ENCODE data around the gene OGG1. TPM values are rescaled to one million over a fixed set of nuclear protein-coding genes. Genes with fewer than 3 reads are reported as not detected.
A peak's percentile ranks its signal among the peaks of the same experiment; 100 is the strongest.

OGG1 gene
- total RNA-seq, 1 donor from 2014 or later, result 9.6 TPM

GRCh38 chr3:9727743-9728142 lies 22.0 kb upstream of the OGG1 start:
- no peak for ATAC-seq

DNA sequence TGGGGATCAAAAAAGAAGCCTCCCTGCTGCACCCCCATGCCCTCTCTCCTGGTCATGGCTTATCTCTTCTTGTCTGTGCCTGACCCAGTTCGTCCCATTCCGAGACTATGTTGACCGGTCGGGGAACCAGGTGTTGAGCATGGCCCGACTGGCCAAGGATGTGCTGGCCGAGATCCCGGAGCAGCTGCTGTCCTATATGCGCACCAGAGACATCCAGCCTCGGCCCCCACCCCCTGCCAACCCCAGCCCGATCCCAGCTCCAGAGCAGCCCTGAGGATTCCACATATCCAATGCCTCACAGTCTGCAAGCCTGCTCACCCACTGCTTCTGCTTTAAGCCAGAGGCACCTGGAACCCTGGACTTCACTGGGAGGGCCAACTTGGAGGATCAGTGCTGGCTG lies 20.3 kb upstream of the OGG1 start:
- ATAC-seq, result no peak

DNA sequence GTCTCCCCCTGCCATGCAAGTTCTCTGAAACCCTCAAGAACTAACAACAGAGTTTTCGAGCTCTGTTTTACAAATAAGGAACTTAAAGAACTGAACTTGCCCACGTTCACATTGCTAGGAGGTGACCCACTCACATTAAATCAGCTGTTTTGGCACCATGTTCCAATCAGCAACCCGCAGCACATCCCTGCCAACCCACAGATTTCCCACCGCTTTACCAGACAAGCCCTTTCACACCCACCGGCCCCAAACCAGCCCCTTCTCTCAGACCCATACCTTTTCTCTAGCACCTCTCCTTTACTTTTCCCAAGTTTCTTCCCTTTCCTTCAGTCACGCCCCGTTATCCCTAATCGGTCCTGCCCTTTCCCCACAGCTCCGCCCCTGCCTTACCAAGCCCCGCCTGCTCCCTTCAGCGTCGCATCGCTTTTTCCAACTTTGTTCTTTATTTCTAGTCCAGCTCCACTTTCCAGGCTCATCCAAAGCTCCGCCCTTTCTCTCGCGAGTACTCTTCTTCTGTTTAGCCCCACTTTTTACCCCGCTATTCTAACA lies 19.0 kb upstream of the OGG1 start:
- ATAC-seq, result peak; percentile 32

- peak; percentile 99 for ATAC-seq
Observed at GRCh38 chr3:9731206-9732079, 18.3 kb upstream of the OGG1 start, which contains the start of gene BRPF1. Gene BRPF1 (plus strand): TSS chr3:9731735. CDS start chr3:9734141, 2,406 bp downstream.

DNA sequence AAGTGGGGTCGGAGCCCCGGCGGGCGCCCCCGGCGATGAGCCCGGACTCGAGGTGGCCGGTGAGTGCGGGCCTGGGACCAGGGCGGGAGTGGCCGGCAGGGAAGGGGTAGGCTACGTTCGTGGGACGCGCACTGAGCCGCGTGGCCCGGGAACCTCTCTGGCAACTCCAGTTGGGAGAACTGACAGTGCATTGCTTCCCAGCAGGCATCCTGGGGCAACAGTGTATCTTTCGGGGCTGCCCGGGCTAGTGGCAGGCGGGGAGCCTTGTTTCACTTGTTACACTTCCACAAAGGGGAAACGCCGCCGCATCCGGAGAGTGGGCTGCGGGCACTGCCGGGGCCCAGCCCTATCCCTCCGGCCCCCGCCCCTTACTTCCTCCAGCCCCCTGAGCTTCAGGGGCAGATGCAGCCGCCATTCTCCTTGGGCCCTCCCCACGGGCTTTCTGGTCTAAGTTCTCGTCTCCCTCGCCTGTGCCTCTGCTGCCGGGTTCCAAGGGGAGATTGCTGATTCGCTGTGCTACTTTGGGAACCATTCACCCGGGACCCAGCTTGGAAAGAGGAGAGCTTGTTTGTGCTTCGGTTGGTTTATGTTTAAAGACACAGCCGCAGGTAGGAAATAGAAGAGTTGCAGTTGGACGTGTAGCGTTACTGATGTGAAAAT lies 17.5 kb upstream of the OGG1 start:
- ATAC-seq, result peak; percentile 15

DNA sequence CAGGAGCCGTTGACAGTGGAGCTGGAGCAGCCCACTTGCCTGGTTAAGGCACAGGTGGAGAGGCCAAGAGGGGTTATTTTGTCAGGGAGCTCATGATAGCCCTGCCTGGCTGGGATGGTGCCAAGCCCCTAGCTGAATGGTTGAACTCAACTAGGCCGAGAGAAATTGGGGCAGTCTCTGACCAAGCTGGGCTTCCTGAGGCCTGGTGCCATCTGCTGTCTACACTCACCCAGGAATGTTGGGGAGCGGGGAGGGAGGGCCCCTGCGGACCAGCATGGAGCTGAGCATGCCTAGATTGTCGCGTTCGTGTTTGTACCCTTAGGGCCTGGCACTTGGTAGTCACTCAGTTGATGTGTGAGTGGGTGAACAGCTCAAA lies 17.0 kb upstream of the OGG1 start:
- no peak for ATAC-seq

DNA sequence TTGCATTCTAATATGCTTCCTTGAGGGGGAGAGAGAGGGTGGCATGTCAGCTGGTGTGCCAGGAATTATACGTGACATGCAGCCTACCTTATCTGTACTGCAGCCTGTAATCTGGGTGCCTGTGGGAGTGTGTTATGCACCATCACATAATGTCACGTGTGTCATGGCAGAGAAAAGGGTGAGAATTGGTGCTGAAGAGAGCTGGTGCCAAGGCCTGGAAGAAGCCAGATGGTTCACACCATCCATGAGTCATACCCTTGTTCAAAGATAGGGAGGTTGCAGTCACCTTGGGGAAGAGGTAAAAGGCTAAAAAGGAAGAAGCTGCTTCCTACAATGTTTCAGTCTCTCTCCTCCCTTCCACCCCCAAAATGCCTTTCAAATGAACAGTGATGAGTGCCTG lies 12.9 kb upstream of the OGG1 start:
- ATAC-seq, result no peak

DNA sequence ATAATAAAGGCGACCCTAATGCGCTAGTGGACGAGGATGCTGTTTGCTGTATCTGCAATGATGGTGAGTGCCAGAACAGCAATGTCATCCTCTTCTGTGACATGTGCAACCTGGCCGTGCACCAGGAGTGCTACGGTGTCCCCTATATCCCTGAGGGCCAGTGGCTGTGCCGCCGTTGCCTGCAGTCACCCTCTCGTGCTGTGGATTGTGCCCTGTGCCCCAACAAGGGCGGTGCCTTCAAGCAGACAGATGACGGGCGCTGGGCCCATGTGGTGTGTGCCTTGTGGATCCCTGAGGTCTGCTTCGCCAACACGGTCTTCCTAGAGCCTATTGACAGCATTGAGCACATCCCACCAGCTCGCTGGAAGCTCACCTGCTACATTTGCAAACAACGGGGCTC lies 10.6 kb upstream of the OGG1 start:
- ATAC-seq, result no peak

DNA sequence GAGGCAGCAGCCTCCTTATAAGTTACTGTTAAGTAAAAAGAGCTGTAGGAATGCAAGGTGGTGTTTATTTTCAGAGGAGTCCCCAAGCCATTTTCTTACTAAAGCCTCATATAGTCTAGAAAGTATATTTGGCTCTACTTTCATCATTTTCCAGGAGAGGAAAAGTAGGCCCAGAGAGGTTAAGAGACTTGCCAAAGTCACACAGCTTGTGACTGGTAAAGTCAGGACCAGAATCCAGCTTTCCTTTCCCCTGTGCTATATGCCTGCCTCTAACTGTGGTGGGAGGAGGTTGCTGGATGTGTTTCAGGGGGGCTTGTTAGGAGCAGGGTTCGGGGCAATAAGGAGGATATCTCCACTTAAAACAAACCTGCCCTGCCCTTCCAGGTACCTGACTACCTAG lies 7.2 kb upstream of the OGG1 start:
- ATAC-seq, result no peak

DNA sequence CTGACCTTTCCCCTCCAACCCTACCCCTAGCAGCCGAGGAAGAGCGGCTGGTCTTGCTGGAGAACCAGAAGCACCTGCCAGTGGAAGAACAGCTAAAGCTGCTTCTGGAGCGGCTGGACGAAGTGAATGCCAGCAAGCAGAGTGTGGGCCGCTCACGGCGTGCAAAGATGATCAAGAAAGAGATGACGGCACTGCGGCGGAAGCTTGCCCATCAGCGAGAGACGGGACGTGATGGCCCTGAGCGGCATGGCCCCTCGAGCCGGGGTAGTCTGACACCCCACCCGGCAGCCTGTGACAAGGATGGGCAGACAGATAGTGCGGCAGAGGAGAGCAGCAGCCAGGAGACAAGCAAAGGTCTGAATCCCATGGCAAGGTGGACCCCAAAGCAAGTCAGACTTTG lies 6.2 kb upstream of the OGG1 start:
- ATAC-seq, result no peak

DNA sequence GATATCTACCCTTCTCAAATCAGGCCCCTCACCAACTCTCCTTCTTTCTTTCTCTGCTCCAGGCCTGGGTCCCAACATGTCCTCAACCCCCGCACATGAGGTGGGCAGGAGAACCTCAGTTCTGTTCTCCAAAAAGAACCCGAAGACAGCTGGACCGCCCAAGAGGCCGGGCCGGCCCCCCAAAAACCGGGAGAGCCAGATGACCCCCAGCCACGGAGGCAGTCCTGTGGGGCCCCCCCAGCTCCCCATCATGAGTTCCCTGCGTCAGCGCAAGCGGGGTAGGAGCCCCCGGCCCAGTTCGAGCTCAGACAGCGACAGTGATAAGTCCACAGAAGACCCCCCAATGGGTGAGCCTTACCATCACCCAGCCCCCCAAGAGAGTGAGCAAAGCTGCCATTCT lies 5.6 kb upstream of the OGG1 start:
- no peak for ATAC-seq

DNA sequence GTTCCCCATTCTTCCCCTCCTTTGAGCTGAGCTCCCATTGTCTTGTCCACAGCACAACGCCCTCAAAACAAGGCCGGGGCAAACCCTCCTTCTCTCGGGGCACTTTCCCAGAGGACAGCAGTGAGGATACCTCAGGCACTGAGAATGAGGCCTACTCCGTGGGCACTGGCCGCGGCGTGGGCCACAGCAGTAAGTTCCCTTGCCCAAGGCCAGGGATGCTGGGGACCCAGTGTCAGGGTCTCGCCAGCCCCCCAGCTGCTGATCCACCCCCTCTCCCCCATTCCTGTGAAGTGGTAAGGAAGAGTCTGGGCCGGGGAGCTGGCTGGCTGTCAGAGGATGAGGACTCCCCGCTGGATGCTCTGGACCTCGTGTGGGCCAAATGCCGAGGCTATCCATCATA lies 4.2 kb upstream of the OGG1 start:
- no peak for ATAC-seq

- no peak for ATAC-seq
Observed at GRCh38 chr3:9746330-9746729, 3.4 kb upstream of the OGG1 start.

DNA sequence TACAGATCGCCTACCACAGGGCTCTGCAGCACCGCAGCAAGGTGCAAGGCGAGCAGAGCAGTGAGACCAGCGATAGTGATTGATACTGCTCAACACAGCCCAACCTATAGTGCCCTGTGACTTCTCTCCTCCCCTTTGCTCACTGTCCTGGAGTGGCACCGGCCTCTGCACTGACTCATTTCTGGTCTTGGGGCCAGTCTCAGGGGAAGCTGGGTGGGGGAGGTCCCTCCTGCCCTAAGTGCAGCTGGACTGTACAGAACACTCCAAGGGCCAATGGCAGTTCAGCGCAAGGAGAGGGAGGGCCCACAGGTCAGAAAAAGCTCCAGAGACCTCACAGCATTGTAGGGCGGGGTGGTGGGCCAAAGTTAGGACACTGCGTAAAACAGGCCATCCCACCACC lies 2.5 kb upstream of the OGG1 start:
- no peak for ATAC-seq

- ATAC-seq, result no peak
Observed at GRCh38 chr3:9748031-9748430, 1.7 kb upstream of the OGG1 start.

DNA sequence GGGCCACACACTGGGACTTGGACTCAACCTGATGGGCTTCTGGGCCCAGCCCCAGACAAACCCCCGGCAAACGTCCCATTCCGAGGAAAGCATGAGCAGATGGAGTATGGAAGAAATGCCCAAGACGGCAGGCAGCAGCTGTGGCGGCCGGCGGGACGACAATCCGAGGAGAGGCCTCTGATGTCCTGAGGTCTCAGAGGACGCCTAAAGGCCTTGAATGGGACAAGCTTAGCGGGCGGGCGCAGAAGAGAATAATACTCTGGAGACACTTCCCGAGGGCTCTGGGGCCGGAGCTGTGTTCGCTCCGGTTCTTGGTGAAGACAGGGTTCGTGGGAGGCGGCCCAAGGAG lies 482 bp upstream of the OGG1 start:
- no peak for ATAC-seq

DNA sequence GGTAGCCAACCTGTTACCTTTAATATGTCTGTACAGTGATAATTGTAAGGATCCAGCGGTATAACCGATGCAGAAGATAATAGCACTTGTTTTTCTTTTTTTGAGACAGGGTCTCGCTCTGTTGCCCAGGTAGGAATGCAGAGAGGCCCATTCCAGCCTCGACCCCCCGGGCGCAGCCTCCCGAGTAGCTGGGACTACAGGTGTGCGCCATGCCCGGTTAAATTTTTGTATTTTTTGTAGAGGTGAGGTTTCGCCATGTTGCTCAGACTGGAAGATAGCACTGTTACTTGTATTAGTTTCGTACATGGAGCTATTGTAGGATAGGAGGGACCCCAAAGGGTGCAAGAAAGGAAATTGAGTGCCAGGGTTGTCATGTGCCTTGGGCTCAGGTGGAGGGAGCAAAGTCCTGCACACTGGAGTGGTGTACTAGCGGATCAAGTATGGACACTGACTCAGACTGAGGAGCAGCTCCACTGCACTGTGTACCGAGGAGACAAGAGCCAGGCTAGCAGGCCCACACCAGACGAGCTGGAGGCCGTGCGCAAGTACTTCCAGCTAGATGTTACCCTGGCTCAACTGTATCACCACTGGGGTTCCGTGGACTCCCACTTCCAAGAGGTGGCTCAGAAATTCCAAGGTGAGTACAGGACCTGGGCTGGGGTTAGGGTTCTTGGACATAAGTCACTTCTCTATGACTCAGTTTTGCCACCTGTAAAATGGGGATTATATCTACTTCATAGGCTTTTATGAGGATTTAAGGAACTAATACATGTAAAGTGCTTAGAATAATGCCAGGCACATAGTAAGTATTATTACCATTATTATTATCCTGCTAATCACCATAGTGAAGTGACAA lies 1.0 kb downstream of the OGG1 start:
- ATAC-seq, result peak; percentile 27

- no peak for ATAC-seq
Observed at GRCh38 chr3:9754678-9755077, 4.9 kb downstream of the OGG1 start.

GRCh38 chr3:9757427-9757826 lies 7.7 kb downstream of the OGG1 start:
- no peak for ATAC-seq

- ATAC-seq, result no peak
Observed at GRCh38 chr3:9760779-9761505, 11.2 kb downstream of the OGG1 start.

DNA sequence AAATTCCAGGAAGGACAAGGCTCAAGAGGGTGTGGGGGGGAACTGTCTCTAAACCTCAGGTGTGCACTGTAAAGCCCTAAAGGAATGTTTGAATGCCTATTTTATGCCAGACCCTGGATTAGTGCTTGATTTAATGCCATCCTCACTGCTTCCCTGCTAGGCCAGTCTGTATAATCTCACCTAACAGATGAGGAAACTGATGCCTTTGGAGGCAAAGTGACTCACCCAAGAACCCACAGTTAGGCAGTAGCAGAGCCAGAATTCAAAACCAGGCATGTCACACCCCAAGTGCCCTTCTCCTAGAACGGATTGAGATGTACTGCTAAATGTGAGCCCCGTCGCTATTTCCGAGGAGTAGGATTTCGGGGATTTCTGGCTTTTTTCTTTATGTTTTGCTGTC lies 12.2 kb downstream of the OGG1 start:
- peak; percentile 60 for ATAC-seq

- ATAC-seq, result no peak
Observed at GRCh38 chr3:9762871-9763270, 13.1 kb downstream of the OGG1 start.
